A549 (cell line): Measurements from ENCODE around the gene LRFN4. TPM values are rescaled to one million over a fixed set of nuclear protein-coding genes. Genes with fewer than 3 reads are reported as not detected.

ENCODE experiments used
- ATAC-seq, 2 experiments: fragments of 200-7000 bp in 1 of 2; fragments of >200 bp in 1 of 2; cut with Nextera tagmentation in 1 of 2; cut with Tn5 transposase in 1 of 2; 3 replicates each; pipeline versions ENCODE4 v1.8.0 to v1.9.1; 2018 to 2020; ENCODE audit warnings: mild to moderate bottlenecking in 1 of 2, moderate library complexity in 1 of 2
- CTCF ChIA-PET: fragments of 300-600 bp; sonication (Branson Sonifier 250); formaldehyde crosslinking; extraction: SDS; loops from one replicate; lab custom pipeline; 2021; ENCODE audit warnings: antibody characterized with exemption, inconsistent platforms; lab: Yijun Ruan, JAX
- POLR2A ChIA-PET: fragments of 350-600 bp; formaldehyde crosslinking; extraction: SDS; loops from one replicate; lab custom pipeline; 2021; ENCODE audit warnings: antibody characterized with exemption, inconsistent platforms; lab: Yijun Ruan, JAX
- DNase-seq, 2 experiments: peaks; one replicate each; pipeline versions ENCODE4 v3.0.0 to v3.0.0-alpha.2; 2011 to 2016; ENCODE audit warnings: low read depth in 1 of 2, low spot score in 1 of 2
- FAIRE-seq: peaks from 2 replicates; lab custom pipeline; 2011; peaks lifted over from hg19 to GRCh38; lab: Jason Lieb, UNC
- H3K27ac ChIP-seq, 2 experiments: fragments of >200 bp; sonication (Bioruptor Twin); formaldehyde crosslinking; 3 replicates each; pipeline ENCODE4 v1.5.1; 2016 to 2017
- H3K4me1 ChIP-seq: fragments of >200 bp; sonication (Bioruptor Twin); formaldehyde crosslinking; 3 replicates; pipeline ENCODE4 v1.6.1; 2016
- H3K4me2 ChIP-seq: fragments of >200 bp; sonication (Bioruptor Twin); formaldehyde crosslinking; 3 replicates; pipeline ENCODE4 v1.6.1; 2016
- H3K4me3 ChIP-seq: fragments of >200 bp; sonication (Bioruptor Twin); formaldehyde crosslinking; 3 replicates; pipeline ENCODE4 v1.5.1; 2016
- H3K9me3 ChIP-seq: fragments of >200 bp; sonication (Bioruptor Twin); formaldehyde crosslinking; 3 replicates; pipeline ENCODE4 v1.6.1; 2016
- BCL3 ChIP-seq: fragments of >200 bp; sonication (Bioruptor Twin); formaldehyde crosslinking; IDR thresholded peaks from 3 replicates; pipeline ENCODE4 v1.6.1; 2016
- BHLHE40 ChIP-seq: IDR thresholded peaks from 2 replicates; pipeline ENCODE4 v1.6.1; 2012; ENCODE audit warnings: low read depth, low read length, inconsistent platforms
- CEBPB ChIP-seq, 2 experiments: fragments of >200 bp in 1 of 2; sonication (Bioruptor Twin) in 1 of 2; formaldehyde crosslinking in 1 of 2; IDR thresholded peaks; 2 replicates each; pipeline ENCODE4 v1.6.1; 2012 to 2016
- EHMT2 ChIP-seq: fragments of 200-600 bp; sonication (generic); IDR thresholded peaks from 2 replicates; pipeline ENCODE4 v1.6.1; 2016; ENCODE audit warnings: antibody characterized with exemption, low read depth, mild to moderate bottlenecking, moderate library complexity
- EP300 ChIP-seq, 2 experiments: fragments of >200 bp; sonication (Bioruptor Twin); formaldehyde crosslinking; IDR thresholded peaks; 2 replicates in 1 of 2; 3 replicates in 1 of 2; pipeline ENCODE4 v1.6.1; 2016 to 2017
- ESRRA ChIP-seq: fragments of 150-350 bp; IDR thresholded peaks from 2 replicates; pipeline ENCODE4 v1.6.1; 2014; ENCODE audit warnings: mild to moderate bottlenecking, low read length, borderline replicate concordance
- GATA3 ChIP-seq: IDR thresholded peaks from 2 replicates; pipeline ENCODE4 v1.6.1; 2012; ENCODE audit warnings: borderline replicate concordance
- HDAC2 ChIP-seq: fragments of 200-600 bp; sonication (generic); IDR thresholded peaks from 2 replicates; pipeline ENCODE4 v1.6.1; 2016
- HEYL ChIP-seq: fragments of 250-450 bp; sonication (Bioruptor Pico); IDR thresholded peaks from 2 replicates; pipeline ENCODE4 v1.8.0; 2021; ENCODE audit warnings: mild to moderate bottlenecking, moderate library complexity
- HOXA7 ChIP-seq: fragments of 250-450 bp; sonication (Bioruptor Pico); IDR thresholded peaks from 2 replicates; pipeline ENCODE4 v1.5.0; 2020; ENCODE audit warnings: mild to moderate bottlenecking, moderate library complexity
- JUN ChIP-seq, 2 experiments: fragments of >200 bp; sonication (Bioruptor Twin); formaldehyde crosslinking; IDR thresholded peaks; 2 replicates in 1 of 2; 3 replicates in 1 of 2; pipeline ENCODE4 v1.6.1; 2016 to 2017
- MAFK ChIP-seq: fragments of 450-650 bp; IDR thresholded peaks from 2 replicates; pipeline ENCODE4 v1.6.1; 2014; ENCODE audit not compliant: partially characterized antibody
- MAZ ChIP-seq: fragments of 150-350 bp; IDR thresholded peaks from 2 replicates; pipeline ENCODE4 v1.6.1; 2014; ENCODE audit warnings: antibody characterized with exemption, low read depth, low read length, borderline replicate concordance
- MYC ChIP-seq: IDR thresholded peaks from 2 replicates; pipeline ENCODE4 v1.6.1; 2012; ENCODE audit warnings: mild to moderate bottlenecking, inconsistent platforms, low read length, improper control_type of control experiment, borderline replicate concordance
- NPAS2 ChIP-seq: fragments of 250-450 bp; sonication (Bioruptor Pico); IDR thresholded peaks from 2 replicates; pipeline ENCODE4 v1.8.0; 2022; ENCODE audit warnings: mild to moderate bottlenecking, moderate library complexity, borderline replicate concordance
- POLR2A ChIP-seq: IDR thresholded peaks from 2 replicates; pipeline ENCODE4 v1.6.1; 2012; ENCODE audit warnings: mild to moderate bottlenecking, low read length
- RAD21 ChIP-seq, 2 experiments: fragments of >200 bp in 1 of 2; sonication (Bioruptor Twin) in 1 of 2; formaldehyde crosslinking in 1 of 2; IDR thresholded peaks in 1 of 2; conservative IDR thresholded peaks in 1 of 2; 2 replicates in 1 of 2; 3 replicates in 1 of 2; pipeline ENCODE4 v1.6.1; 2012 to 2018; ENCODE audit warnings: inconsistent platforms in 1 of 2
- RARB ChIP-seq: fragments of 250-450 bp; sonication (Bioruptor Pico); IDR thresholded peaks from 2 replicates; pipeline ENCODE4 v1.8.0; 2021; ENCODE audit warnings: mild to moderate bottlenecking, moderate library complexity
- RNF2 ChIP-seq: fragments of 200-600 bp; sonication (generic); IDR thresholded peaks from 2 replicates; pipeline ENCODE4 v1.6.1; 2016; ENCODE audit warnings: low read depth, mild to moderate bottlenecking, antibody characterized with exemption, moderate library complexity, borderline replicate concordance
- USF2 ChIP-seq: fragments of 450-650 bp; IDR thresholded peaks from 2 replicates; pipeline ENCODE4 v1.6.1; 2014; ENCODE audit warnings: antibody characterized with exemption
- ZC3H11A ChIP-seq: fragments of 450-650 bp; IDR thresholded peaks from 2 replicates; pipeline ENCODE4 v1.6.1; 2014; ENCODE audit warnings: antibody characterized with exemption, mild to moderate bottlenecking
- WGBS: methylation state at CpG from one replicate; pipeline ENCODE4 v1.1.6; 2017; ENCODE audit errors: missing lambda C conversion rate; 5-methylcytosine and 5-hydroxymethylcytosine counted together
- polyA minus RNA-seq: library from RNA; depleted of rRNA, polyadenylated mRNA; stranded (reverse); fragments of >200 nt; gene quantifications from 2 replicates; pipeline ENCODE4 v1.2.3, GENCODE V29; 2011; rRNA and poly(A)+ RNA removed
- polyA plus RNA-seq, 4 experiments: library from polyadenylated mRNA; depleted of rRNA in 3 of 4; stranded (reverse); fragments of >200 nt; fragmentation: RNase III in 1 of 4; extraction: RNeasy Plus Mini Kit Qiagen cat#74134 plus additional on column Dnase treatment in 1 of 4; gene quantifications; 2 replicates in 3 of 4; 3 replicates in 1 of 4; pipeline ENCODE4 v1.2.3, GENCODE V29; 2011 to 2017
- TF ChIP-seq, protein P1 (sequence below): fragments of 150-350 bp; IDR thresholded peaks from 2 replicates; pipeline ENCODE4 v1.6.1; 2014; ENCODE audit warnings: low read depth, mild to moderate bottlenecking, low read length
- TF ChIP-seq, protein P2 (sequence below): IDR thresholded peaks from 2 replicates; pipeline ENCODE4 v1.6.1; 2012; ENCODE audit warnings: low read depth, borderline replicate concordance
- TF ChIP-seq, protein P3 (sequence below): IDR thresholded peaks from 2 replicates; pipeline ENCODE4 v1.6.1; 2012
- TF ChIP-seq, protein P4 (sequence below): IDR thresholded peaks from 2 replicates; pipeline ENCODE4 v1.6.1; 2012

Gene LRFN4
- polyA plus RNA-seq (2011; rRNA removed) (7.9 and 8.8 TPM in 2 replicates), polyA plus RNA-seq (2017; fragmentation: RNase III; extraction: RNeasy Plus Mini Kit Qiagen cat#74134 plus additional on column Dnase treatment) (33.9 to 50.0 TPM (median 44.7 TPM) in 3 replicates), polyA minus RNA-seq (4.7 and 6.6 TPM in 2 replicates)
- polyA plus RNA-seq (2012; cell fraction: cytosol; rRNA removed): 33.9 and 65.3 TPM in 2 replicates
- polyA plus RNA-seq (2012; cell fraction: nucleus; rRNA removed): 114 and 175 TPM in 2 replicates

GRCh38 chr11:66856496-66857233 lies at the start of gene LRFN4:
LRFN4 (plus strand) TSS chr11:66857064; CDS start chr11:66857745, 681 bp downstream.
- POLR2A ChIA-PET: interaction anchor here (0.6 to 5.5 kb wide), 11 partner anchors 12 to 279 kb away, joined by 3 to 53 read pairs (median 5); partner anchors contain the start of genes C11orf86 and RCE1

GRCh38 chr11:66809592-66809991 lies 47.3 kb upstream of the LRFN4 start:
- ChIA-PET CTCF (interaction anchor here (1.3 to 1.7 kb wide), 3 partner anchors 12 to 573 kb away, joined by 3 to 6 read pairs (median 3); no protein-coding TSS in a partner anchor), POLR2A (no interaction called here)
- Histone ChIP-seq H3K27ac (no peak overlapping the region), H3K9me3 (no peaks in the 10 kb centered on the region), H3K4me3 (no peak overlapping the region), H3K4me1 (no peaks in the 10 kb centered on the region), H3K4me2 (no peak overlapping the region)
- 85% methylated on average over 3 of the region's 3 CpGs for WGBS
- TF ChIP-seq HOXA7 (no peak), CEBPB (IDR thresholded peaks at IDR 0.05) (no peak), HEYL (no peak), RNF2 (no peak), BHLHE40 (no peak)
- TF ChIP-seq, protein P1, sequence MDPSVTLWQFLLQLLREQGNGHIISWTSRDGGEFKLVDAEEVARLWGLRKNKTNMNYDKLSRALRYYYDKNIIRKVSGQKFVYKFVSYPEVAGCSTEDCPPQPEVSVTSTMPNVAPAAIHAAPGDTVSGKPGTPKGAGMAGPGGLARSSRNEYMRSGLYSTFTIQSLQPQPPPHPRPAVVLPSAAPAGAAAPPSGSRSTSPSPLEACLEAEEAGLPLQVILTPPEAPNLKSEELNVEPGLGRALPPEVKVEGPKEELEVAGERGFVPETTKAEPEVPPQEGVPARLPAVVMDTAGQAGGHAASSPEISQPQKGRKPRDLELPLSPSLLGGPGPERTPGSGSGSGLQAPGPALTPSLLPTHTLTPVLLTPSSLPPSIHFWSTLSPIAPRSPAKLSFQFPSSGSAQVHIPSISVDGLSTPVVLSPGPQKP: no peak
- DNase-seq (no peak), FAIRE-seq (no peak), ATAC-seq (no peak)

More at GRCh38 chr11:66856496-66857233, at the start of gene LRFN4:
- 1% methylated on average over 14 of the region's 103 CpGs for WGBS
- Histone ChIP-seq H3K9me3 (no peaks in the 10 kb centered on the region), H3K27ac (peak within 1 kb of the TSS; percentile 93 to 97), H3K4me3 (peak within 1 kb of the TSS; percentile 74), H3K4me1 (peaks cover 34% of the 10 kb centered on the region), H3K4me2 (peak within 1 kb of the TSS; percentile 94)
- TF ChIP-seq MYC (peak; percentile 56; the same call in 1 of the 2 replicates), MAZ (no peak), USF2 (peak; percentile 83), RAD21 (conservative IDR thresholded peaks at IDR 0.05 in 1 of 2, IDR thresholded peaks at IDR 0.05 in 1 of 2) (no peak), ESRRA (0 out of 2 replicates have a peak, but pooled peaks have one; percentile 14), HOXA7 (no peak), GATA3 (no peak), NPAS2 (peak; percentile 51; the same call in 1 of the 2 replicates), ZC3H11A (no peak), HDAC2 (no peak), EP300 (IDR thresholded peaks at IDR 0.05) (peak in 1 of 2 experiments; percentile 18; a peak in 1 of 5 replicates), BCL3 (0 out of 3 replicates have a peak, but pooled peaks have one; percentile 39), BHLHE40 (peak; percentile 35; the same call in 1 of the 2 replicates), MAFK (no peak), JUN (IDR thresholded peaks at IDR 0.05) (peak in 1 of 2 experiments; percentile 74; a peak in 2 of 5 replicates), EHMT2 (no peak), RARB (CRISPR knock-in tag) (no peak), POLR2A (peak; percentile 27)
- TF ChIP-seq, protein P2, sequence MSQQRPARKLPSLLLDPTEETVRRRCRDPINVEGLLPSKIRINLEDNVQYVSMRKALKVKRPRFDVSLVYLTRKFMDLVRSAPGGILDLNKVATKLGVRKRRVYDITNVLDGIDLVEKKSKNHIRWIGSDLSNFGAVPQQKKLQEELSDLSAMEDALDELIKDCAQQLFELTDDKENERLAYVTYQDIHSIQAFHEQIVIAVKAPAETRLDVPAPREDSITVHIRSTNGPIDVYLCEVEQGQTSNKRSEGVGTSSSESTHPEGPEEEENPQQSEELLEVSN: no peak; the same call in 1 of the 2 replicates
- TF ChIP-seq, protein P3, sequence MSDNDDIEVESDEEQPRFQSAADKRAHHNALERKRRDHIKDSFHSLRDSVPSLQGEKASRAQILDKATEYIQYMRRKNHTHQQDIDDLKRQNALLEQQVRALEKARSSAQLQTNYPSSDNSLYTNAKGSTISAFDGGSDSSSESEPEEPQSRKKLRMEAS: peak; percentile 86
- TF ChIP-seq, protein P4, sequence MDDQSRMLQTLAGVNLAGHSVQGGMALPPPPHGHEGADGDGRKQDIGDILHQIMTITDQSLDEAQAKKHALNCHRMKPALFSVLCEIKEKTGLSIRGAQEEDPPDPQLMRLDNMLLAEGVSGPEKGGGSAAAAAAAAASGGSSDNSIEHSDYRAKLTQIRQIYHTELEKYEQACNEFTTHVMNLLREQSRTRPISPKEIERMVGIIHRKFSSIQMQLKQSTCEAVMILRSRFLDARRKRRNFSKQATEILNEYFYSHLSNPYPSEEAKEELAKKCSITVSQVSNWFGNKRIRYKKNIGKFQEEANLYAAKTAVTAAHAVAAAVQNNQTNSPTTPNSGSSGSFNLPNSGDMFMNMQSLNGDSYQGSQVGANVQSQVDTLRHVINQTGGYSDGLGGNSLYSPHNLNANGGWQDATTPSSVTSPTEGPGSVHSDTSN: 0 out of 2 replicates have a peak, but pooled peaks have one; percentile 10
- CTCF ChIA-PET: interaction anchor here (1.3 to 3.4 kb wide), 5 partner anchors 8 to 119 kb away, joined by 4 to 17 read pairs (median 11); partner anchors contain the start of gene C11orf86
- FAIRE-seq (no peak), DNase-seq (peak; percentile 39 to 80), ATAC-seq (peak; percentile 46 to 48)
